ENCODE results near the gene KIF11. TPM values are rescaled to one million over a fixed set of nuclear protein-coding genes. Genes with fewer than 3 reads are reported as not detected.
A peak's percentile ranks its signal among the peaks of the same experiment; 100 is the strongest.

The KIF11 gene
- total RNA-seq, 1 experiment from 2014 or later = 44.2 TPM

DNA sequence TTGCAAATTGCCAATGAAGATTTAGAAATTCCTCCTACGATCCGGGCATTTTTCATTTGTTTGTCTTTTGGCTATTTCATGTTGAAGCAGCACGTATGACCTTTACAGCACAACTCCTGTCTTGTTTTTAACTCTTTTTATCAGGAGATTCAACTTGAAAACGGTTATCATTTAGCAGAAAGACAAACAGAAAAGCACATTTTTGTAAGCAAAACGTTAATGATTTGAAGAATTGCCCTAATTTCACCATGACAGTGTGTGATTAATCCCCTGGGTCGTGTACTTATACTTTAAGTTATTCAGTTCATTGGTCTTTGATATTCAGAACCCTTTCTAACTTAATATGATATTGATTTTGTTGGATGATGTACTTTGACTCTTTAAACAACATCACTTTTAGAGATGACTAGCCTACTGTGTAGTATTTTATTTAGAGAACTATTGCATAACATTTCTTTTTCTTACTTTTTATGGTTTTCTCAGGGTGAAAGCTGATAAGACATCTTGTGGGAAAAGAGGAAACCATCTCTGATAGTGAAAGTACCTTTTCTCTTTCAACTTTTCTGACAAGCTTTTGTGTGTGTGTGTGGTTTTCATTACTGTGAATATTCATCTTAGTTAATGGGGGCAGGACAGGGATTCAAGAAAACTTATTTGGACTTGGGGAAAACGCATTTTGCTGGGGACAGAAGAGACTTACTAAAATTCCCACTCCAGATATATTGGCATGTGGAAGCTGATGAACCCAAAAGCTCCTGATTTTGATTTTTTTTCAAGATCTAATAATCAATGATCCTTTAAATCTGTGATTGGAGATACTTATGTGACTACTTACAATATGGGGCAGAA lies 105.0 kb downstream of the KIF11 start:
- Histone ChIP-seq H3K4me3 (ENCODE audit: insufficient read depth, low read depth, low read length) (no peak overlapping the region), H3K36me3 (replicated peaks; ENCODE audit: control insufficient read depth, insufficient read depth, low read length) (no peaks in the 10 kb centered on the region), H3K27me3 (ENCODE audit: control insufficient read depth, insufficient read depth, low read length) (peaks cover 67% of the 10 kb centered on the region)
- DNase-seq = no peak

DNA sequence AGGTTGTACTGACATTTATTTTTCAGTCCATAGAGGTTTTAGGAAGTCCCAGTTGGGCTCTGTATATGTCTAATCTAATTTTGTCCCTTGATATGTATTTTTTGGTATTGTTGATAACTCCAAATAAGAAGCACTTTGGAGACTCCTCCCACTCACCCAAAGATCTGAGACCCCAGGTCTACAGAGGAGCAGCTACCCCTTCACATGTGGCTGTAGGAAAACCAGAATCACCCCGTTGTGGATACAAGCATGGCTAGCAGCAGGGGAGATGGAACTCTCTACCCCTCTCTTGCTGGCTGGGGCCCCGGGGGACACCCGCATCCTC lies 106.2 kb downstream of the KIF11 start:
- no peak for DNase-seq
- Histone ChIP-seq H3K36me3 (replicated peaks; ENCODE audit: control insufficient read depth, insufficient read depth, low read length) (no peaks in the 10 kb centered on the region), H3K27me3 (ENCODE audit: control insufficient read depth, insufficient read depth, low read length) (peaks cover 54% of the 10 kb centered on the region)

GRCh38 chr10:92699518-92700381 lies 106.8 kb downstream of the KIF11 start:
- no peaks in the 10 kb centered on the region for H3K36me3 ChIP-seq (replicated peaks; ENCODE audit: control insufficient read depth, insufficient read depth, low read length)
- H3K27me3 ChIP-seq (ENCODE audit: control insufficient read depth, insufficient read depth, low read length) = peaks cover 48% of the 10 kb centered on the region

More for the DNA sequence above, 106.2 kb downstream of the KIF11 start:
- H3K4me3 ChIP-seq (ENCODE audit: insufficient read depth, low read depth, low read length) = peak overlapping the region; percentile 43

GRCh38 chr10:92702301-92702916 lies 109.5 kb downstream of the KIF11 start:
- DNase-seq = no peak
- H3K4me3 ChIP-seq (ENCODE audit: insufficient read depth, low read depth, low read length) = no peak overlapping the region
- H3K27me3 ChIP-seq (ENCODE audit: control insufficient read depth, insufficient read depth, low read length) = peaks cover 22% of the 10 kb centered on the region
- H3K36me3 ChIP-seq (replicated peaks; ENCODE audit: control insufficient read depth, insufficient read depth, low read length) = no peaks in the 10 kb centered on the region

More at GRCh38 chr10:92699518-92700381, 106.8 kb downstream of the KIF11 start:
- peak; percentile 71 for DNase-seq
- H3K4me3 ChIP-seq (ENCODE audit: insufficient read depth, low read depth, low read length) = peak overlapping the region; percentile 43

Other genes with a start within 250 kb of the KIF11 start
- gene IDE, start 19.0 kb upstream of the KIF11 start, total RNA-seq (2014; rRNA removed; shearing (Covaris generic)) = 39.8 and 47.3 TPM in 2 replicates
- gene HHEX, start 96.8 kb downstream of the KIF11 start, total RNA-seq (2014; rRNA removed; shearing (Covaris generic)) = 7.0 and 7.2 TPM in 2 replicates

Data from H7 (cell line).